GM06990 (cell line): Measurements from ENCODE around the gene KCNS3.

Experiments used
- DNase-seq: peaks from one replicate; pipeline ENCODE4 v3.0.0-alpha.2; 2011; ENCODE audit not compliant: insufficient read length; ENCODE audit errors: extremely low read depth
- H3K27me3 ChIP-seq: replicated peaks from 2 replicates; pipeline ENCODE4 v1.6.0; 2011; ENCODE audit warnings: low read length; ENCODE audit not compliant: control insufficient read depth, insufficient read depth
- H3K36me3 ChIP-seq: 2 replicates; pipeline ENCODE4 v1.5.1; 2011; ENCODE audit warnings: low read length; ENCODE audit not compliant: control insufficient read depth, insufficient read depth
- H3K4me3 ChIP-seq: replicated peaks from 2 replicates; pipeline ENCODE4 v1.5.1; 2011; ENCODE audit warnings: low read depth, mild to moderate bottlenecking, control low read depth, low read length
- TF ChIP-seq, protein P1 (sequence below): IDR thresholded peaks from 2 replicates; pipeline ENCODE4 v1.5.1; 2011; ENCODE audit warnings: low read length, control low read depth, mild to moderate bottlenecking, inconsistent platforms; ENCODE audit not compliant: insufficient read depth, poor library complexity, severe bottlenecking

The KCNS3 gene

GRCh38 chr2:17915099-17915498 is 36.6 kb downstream of the KCNS3 start:
- Histone ChIP-seq H3K27me3 (no peaks in the 10 kb centered on the region), H3K36me3 (no peaks in the 10 kb centered on the region), H3K4me3 (no peak overlapping the region)
- DNase-seq, result no peak
- TF ChIP-seq, protein P1, sequence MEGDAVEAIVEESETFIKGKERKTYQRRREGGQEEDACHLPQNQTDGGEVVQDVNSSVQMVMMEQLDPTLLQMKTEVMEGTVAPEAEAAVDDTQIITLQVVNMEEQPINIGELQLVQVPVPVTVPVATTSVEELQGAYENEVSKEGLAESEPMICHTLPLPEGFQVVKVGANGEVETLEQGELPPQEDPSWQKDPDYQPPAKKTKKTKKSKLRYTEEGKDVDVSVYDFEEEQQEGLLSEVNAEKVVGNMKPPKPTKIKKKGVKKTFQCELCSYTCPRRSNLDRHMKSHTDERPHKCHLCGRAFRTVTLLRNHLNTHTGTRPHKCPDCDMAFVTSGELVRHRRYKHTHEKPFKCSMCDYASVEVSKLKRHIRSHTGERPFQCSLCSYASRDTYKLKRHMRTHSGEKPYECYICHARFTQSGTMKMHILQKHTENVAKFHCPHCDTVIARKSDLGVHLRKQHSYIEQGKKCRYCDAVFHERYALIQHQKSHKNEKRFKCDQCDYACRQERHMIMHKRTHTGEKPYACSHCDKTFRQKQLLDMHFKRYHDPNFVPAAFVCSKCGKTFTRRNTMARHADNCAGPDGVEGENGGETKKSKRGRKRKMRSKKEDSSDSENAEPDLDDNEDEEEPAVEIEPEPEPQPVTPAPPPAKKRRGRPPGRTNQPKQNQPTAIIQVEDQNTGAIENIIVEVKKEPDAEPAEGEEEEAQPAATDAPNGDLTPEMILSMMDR, result no peak

DNA sequence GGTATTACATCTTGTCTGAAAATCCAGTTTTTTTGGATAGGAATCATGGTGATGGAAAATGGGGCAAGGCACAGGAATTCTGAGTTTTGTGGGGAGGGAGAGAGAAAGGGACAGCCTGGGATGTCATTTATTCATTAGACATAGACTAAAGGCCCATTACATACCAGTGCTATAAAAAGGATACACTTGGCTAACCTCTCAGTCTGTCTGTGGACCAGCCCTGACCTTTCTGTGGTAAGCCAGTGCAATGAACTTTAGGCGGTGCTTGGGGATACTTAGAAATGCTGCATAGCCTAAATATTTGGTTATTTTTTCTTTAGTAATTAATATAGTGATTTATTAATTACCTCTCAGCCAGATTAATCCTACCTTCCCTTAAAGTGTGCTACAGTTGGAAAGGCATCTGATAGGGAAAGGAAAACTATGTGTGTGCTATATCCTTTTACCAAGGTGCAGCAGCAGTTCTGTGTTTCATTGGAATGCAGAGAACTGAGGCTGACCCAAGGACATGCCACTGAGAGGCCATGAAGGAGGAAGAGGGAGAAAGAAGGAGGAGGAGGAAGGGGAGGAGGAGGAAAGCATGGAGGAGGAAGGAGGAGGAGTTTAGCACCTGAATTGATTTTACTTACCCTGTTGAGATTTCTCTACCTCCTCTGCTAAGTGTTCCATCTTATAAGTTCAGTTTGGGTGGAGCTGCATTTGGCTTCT is 37.5 kb downstream of the KCNS3 start:
- H3K27me3 ChIP-seq, result no peaks in the 10 kb centered on the region
- no peak overlapping the region for H3K4me3 ChIP-seq
- TF ChIP-seq, protein P1, result no peak
- no peaks in the 10 kb centered on the region for H3K36me3 ChIP-seq
- no peak for DNase-seq

GRCh38 chr2:17916584-17916983 is 38.1 kb downstream of the KCNS3 start:
- Histone ChIP-seq H3K27me3 (no peaks in the 10 kb centered on the region), H3K4me3 (no peak overlapping the region), H3K36me3 (no peaks in the 10 kb centered on the region)
- no peak for DNase-seq
- TF ChIP-seq, protein P1, result no peak

GRCh38 chr2:17918789-17919188 is 40.3 kb downstream of the KCNS3 start:
- no peaks in the 10 kb centered on the region for H3K36me3 ChIP-seq
- H3K4me3 ChIP-seq, result no peak overlapping the region
- H3K27me3 ChIP-seq, result no peaks in the 10 kb centered on the region
- DNase-seq, result no peak
- TF ChIP-seq, protein P1, result no peak

DNA sequence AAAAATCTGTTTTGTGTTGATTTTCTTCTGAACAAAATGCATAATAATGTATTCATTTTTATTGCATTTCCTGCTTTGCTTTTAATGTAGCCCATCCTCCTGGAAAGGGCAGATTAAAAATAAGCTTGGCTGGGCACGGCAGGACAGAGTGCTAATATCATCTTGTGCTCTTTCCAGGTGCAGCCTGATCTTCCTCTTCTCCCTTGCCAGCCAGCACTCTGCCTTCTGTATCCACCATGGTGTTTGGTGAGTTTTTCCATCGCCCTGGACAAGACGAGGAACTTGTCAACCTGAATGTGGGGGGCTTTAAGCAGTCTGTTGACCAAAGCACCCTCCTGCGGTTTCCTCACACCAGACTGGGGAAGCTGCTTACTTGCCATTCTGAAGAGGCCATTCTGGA is 52.3 kb downstream of the KCNS3 start:
- Histone ChIP-seq H3K27me3 (peaks cover 2% of the 10 kb centered on the region; the same call in 1 of the 2 replicates), H3K36me3 (no peaks in the 10 kb centered on the region), H3K4me3 (no peak overlapping the region)
- DNase-seq, result no peak
- TF ChIP-seq, protein P1, result no peak

- no peak for DNase-seq
- Histone ChIP-seq H3K4me3 (no peak overlapping the region), H3K27me3 (peaks cover 2% of the 10 kb centered on the region; the same call in 1 of the 2 replicates), H3K36me3 (no peaks in the 10 kb centered on the region)
- TF ChIP-seq, protein P1, result no peak
These were observed 54.8 kb downstream of the KCNS3 start for GRCh38 chr2:17933256-17933655.
